ENCODE measurements around the gene ENAM.
"Not testable (repeated sequence)": the region's sequence is repeated elsewhere in the genome, so short reads cannot be mapped to it uniquely, and the experiment has no call there.

ENAM gene

DNA sequence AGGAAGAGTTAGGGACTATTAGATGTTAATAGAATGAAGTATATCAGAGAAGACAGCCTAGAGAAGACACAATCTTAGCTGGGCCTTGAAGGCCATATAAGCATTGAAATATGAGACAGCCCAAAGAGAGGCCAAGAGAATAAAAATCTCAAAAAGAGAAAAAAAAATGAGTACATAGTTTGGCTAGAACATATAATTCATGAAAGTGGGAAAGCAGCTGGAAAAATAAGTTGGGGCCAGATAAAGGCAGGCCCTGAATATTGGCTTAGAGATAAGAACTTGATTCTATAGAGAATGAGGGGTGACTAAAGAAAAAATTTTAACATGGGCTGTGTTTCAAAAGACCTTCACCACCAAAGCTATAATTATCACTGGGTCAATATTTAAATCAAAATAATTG is 52.4 kb downstream of the ENAM start:
- DNase-seq (ENCODE audit: low spot score), result no peak

- DNase-seq (ENCODE audit: low spot score), result no peak
Measured at GRCh38 chr4:70681704-70682103, 53.2 kb downstream of the ENAM start.

DNA sequence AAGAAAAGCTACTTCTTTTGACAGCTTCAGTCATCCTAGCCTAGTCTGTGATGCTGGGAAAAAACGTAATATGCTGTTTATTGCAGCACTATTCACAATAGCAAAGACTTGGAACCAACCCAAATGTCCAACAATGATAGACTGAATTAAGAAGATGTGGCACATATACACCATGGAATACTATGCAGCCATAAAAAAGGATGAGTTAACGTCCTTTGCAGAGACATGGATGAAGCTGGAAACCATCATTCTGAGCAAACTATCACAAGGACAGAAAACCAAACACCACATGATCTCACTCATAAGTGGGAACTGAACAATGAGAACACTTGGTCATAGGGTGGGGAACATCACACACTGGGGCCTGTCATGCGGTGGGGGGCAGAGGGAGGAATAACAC is 53.6 kb downstream of the ENAM start:
- not testable (repeated sequence) for DNase-seq (ENCODE audit: low spot score)

DNA sequence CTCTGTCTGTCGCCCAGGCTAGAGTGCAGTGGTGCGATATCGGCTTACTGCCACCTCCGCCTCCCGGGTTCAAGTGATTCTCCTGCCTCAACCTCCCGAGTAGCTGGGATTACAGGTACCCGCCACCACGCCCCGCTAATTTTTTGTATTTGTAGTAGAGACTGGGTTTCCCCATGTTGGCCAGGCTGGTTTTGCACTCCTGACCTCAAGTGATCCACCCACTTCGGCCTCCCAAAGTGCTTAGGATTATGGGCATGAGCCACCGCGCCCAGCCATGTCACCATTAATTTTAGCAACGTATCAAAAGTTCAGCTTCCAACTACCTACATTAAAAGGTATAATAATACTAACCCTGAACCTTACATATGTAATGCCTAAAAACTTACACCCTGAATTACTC is 58.8 kb downstream of the ENAM start:
- peak; percentile 12 for DNase-seq (ENCODE audit: low spot score)

GRCh38 chr4:70687821-70688794 is 59.6 kb downstream of the ENAM start, which contains the start of gene UTP3:
Gene UTP3 (plus strand): TSS chr4:70688532. CDS start chr4:70688678, 146 bp downstream.
- peak; percentile 94 for DNase-seq (ENCODE audit: low spot score)

DNA sequence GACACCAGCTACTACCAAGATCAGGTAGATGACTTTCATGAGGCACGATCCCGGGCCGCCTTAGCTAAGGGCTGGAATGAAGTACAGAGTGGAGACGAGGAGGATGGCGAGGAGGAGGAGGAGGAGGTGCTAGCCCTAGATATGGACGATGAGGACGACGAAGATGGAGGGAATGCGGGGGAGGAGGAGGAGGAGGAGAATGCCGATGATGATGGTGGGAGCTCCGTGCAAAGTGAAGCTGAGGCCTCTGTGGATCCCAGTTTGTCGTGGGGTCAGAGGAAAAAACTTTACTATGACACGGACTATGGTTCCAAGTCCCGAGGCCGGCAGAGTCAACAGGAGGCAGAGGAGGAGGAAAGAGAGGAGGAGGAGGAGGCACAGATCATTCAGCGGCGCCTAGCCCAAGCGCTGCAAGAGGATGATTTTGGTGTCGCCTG is 60.3 kb downstream of the ENAM start:
- no peak for DNase-seq (ENCODE audit: low spot score)

- DNase-seq (ENCODE audit: low spot score), result no peak
Measured at GRCh38 chr4:70691661-70692060, 63.1 kb downstream of the ENAM start.

DNA sequence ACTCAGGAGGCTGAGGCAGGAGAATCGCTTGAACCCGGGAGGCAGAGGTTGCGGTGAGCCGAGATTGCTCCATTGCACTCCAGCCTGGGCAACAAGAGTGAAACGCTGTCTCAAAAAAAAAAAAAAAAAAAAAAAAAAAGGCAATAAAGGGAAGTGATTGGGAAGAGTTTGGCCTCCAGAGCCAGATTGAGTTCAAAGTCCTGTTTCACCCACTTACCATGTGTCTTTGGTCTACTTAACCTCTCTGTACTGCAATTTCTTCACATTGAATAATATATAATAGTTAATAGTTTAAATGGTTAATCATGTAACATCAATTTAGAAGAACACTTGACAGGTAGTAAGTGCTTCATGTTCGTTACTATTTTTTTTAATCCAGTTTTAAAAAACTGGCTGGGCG is 66.1 kb downstream of the ENAM start:
- DNase-seq (ENCODE audit: low spot score), result not testable (repeated sequence)

Data from CD4-positive, alpha-beta T cell treated with Interleukin-15 for 4 hours (primary cell).